NOMO-1 treated with dmso at 0.1 percent for 144 hours (cell line): ENCODE data around the gene RBM47.
A peak's percentile ranks its signal among the peaks of the same experiment; 100 is the strongest.

Experiments used
- DNase-seq: peaks from one replicate; lab custom pipeline; 2025; ENCODE audit not compliant: unreplicated experiment; lab: John Stamatoyannopoulos, UW

RBM47 gene

DNA sequence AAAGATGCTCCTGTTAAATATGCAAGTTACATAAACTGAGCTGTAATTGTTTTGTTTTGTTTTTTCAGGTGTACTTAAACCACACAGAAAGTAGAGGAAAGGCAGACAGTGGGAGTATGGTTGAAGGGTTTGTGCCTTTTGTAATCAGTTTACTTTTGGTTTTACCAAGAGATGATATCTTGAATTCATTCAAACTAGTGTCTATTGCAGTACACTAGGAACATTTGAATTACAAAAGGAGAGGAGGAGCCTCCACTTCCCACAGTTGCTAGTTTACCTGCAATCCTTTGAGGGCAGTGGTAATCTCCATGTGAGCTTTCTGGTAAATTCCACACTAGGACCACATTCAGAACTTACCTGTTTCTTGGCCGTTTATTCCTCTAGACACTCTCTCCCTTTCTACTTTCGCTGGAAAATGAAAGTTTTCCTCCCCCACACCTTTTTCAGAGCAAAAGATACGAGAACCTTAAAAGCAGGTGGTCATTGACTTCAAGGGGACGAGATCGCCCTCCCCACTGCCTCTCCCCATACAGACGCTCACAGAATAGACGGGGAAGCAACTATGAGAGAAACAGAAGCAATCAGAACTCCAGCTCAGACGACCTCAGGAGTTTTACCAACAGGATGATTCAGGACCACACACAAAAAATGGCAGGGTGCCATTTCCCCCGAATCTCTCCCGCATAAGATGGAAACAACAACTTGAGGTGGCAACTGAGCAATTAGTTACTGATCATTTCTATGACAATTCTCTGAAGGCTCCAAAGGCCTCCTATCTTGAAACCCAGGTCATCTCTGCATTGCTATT is 3.3 kb downstream of the RBM47 start:
- no peak for DNase-seq

GRCh38 chr4:40623707-40624106 is 6.0 kb downstream of the RBM47 start:
- DNase-seq, result no peak

- DNase-seq, result no peak
Observed at GRCh38 chr4:40622913-40623312, 6.8 kb downstream of the RBM47 start.

GRCh38 chr4:40621592-40622512 is 7.8 kb downstream of the RBM47 start:
- DNase-seq, result peak; percentile 96

DNA sequence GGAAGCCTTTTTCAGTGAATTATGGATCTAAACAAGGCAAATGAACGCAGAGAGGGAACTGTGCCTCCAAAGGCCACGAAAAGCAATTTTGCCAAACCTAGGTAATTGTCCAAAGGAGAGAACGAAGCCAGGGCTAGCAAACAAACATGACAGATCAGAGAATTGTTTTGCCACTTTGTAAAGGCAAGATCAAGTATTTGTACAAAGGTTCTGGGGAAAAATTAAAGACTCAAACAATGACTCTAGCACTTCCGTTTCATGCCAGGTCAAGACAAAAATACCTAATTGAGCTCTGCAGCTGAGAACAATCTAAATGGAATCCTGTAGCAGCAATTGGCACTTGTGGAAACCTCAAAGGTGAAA is 8.5 kb downstream of the RBM47 start:
- no peak for DNase-seq

GRCh38 chr4:40619600-40619999 is 10.1 kb downstream of the RBM47 start:
- DNase-seq, result no peak

DNA sequence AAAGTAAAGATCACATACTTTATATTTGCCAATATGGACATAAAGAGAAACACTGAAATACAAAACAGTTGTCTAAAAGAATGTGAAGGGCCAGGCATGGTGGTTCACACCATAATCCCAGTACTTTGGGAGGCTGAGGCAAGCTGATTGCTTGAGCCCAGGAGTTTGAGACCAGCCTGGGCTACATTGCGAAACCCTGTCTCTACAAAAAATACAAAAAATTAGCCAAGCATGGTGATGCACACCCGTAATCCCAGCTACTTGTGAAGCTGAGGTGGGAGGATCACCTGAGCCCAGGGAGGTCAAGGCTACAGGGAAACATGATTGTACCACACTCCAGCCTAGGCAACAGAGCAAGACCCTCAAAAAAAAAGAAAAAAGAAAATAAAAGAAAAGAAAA is 11.8 kb downstream of the RBM47 start:
- DNase-seq, result no peak

DNA sequence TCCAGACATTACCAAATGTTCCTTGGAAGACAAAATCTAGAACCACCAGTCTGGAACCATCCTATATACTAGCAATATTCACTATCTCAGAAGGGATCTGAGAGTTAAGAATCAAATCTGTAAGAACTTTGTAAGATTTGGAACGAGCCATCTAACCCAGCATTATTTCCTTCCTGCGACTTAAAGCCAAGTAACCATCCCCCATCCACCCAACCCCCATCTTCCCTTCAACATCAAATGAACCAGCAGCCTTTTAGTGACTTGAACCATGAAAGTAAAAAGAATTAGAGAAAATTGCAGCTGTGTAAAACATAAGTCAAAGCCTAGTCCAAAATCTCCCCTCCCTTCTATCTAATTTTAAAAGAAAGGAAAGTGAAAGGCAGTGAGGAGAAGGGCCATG is 15.6 kb downstream of the RBM47 start:
- DNase-seq, result no peak

GRCh38 chr4:40613456-40613855 is 16.2 kb downstream of the RBM47 start:
- no peak for DNase-seq

DNA sequence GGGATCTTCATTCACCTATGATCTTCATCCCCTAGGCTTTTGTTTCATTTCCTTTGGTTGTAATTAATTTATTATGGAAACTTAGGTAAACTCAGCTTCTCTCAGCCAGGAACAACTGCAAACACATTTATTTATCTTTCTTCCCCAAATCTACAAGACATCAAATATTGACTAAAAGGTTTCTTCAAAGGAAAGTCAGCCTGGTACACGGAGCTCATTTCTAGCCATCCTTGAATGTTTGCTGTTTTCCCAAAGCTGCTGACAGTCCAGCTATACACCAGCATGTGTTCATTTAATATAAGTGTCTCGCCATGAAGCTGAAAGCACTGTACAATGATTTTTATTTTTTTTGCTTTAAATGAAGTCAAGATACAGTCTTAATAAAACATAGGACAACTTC is 16.8 kb downstream of the RBM47 start:
- no peak for DNase-seq

DNA sequence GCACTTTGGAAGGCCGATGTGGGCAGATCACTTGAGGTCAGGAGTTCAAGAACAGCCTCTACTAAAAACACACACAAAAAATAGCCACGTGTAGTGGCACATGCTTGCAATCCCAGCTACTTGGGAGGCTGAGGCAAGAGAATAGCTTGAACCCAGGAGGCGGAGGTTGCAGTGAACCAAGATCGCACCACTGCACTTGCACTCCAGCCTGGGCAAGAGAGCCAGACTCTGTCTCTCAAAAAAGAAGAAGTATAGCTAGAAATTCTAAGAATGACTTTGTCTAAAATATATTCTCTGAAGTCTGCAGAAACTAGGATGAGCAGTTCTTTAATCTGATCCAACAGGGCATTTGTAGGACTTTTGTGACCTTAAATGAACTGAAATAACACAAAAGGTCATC is 17.4 kb downstream of the RBM47 start:
- DNase-seq, result no peak

DNA sequence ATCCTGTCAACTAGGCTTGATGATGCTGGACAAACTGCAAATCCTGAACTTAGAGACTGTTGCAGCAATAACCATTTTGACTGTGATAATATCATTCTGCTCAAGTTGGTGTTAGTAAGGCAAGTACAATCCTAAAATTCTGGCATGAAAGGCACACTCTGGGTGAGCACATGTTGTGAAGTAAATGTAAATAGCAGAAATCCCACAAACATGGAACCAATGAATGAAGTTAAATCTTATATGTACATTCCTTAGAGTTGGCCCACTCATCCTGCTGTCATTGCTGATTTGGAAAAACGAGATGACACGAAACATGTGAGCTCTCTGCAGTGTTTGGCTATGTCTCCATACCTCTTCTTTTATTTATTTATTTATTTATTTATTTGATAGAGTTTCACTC is 21.0 kb downstream of the RBM47 start:
- DNase-seq, result no peak

- no peak for DNase-seq
Observed at GRCh38 chr4:40607221-40607620, 22.4 kb downstream of the RBM47 start.

- DNase-seq, result no peak
Observed at GRCh38 chr4:40606239-40606767, 23.4 kb downstream of the RBM47 start.

DNA sequence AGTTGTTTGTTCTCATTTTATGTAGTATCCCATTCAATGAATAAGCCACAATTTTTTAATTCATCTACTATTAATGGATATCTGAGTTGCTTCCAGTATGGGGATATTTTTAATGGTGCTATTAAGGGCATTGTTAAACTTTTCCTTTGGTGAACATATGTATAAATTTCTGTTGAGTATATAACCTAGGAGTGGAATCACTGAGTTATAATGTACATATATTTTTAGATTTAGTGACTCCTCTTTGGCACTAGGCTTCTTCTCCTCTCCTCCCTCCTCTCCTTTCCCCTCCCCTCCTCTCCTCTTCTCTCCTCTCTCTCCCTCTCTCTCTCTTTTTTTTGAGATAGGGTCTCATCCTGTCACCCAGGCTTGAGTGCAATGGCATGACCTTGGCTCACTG is 26.4 kb downstream of the RBM47 start:
- DNase-seq, result no peak

DNA sequence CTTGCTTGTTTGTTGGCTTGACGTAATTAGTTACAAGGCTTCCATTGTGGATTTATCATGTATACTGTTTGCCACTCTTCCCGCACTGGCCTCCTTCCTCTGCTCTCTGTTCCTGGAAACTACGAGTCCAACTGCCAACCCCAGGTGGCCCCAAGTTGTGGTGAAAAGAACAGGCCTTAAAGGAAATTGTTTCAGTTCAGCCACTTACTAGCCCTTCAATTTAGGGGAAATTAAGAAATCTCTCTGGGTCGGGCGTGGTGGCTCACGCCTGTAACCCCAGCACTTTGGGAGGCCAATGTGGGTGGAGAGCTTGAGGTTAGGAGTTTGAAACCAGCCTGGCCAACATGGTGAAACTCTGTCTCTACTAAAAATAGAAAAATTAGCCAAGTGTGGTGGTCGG is 28.0 kb downstream of the RBM47 start:
- peak; percentile 64 for DNase-seq

GRCh38 chr4:40600850-40601249 is 28.8 kb downstream of the RBM47 start:
- peak; percentile 93 for DNase-seq

DNA sequence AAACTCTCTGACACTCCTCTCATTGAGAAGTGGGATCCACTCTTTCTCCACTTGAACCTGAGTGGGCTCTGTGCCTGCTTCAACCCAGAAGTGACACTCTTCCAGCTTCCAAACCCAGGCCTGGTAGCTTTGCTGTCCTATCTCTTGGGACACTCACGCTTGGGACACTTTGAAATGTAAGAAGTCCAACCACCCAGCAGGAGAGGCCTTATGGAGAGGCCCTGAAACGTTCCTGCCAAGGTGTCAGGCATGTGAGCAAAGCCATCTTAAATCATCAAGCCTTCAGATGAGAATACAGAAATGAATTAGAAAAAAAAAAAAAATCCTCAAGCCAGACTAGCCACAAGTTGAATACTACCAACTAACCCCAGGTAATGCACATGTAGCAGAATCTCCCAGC is 30.2 kb downstream of the RBM47 start:
- DNase-seq, result no peak

GRCh38 chr4:40596522-40596921 is 33.1 kb downstream of the RBM47 start:
- no peak for DNase-seq

- no peak for DNase-seq
Observed at GRCh38 chr4:40595981-40596380, 33.7 kb downstream of the RBM47 start.

- DNase-seq, result no peak
Observed at GRCh38 chr4:40594261-40595178, 35.1 kb downstream of the RBM47 start.
